Lung (tissue), 12 donors: ENCODE measurements around the gene ECHS1. TPM values are rescaled to one million over a fixed set of nuclear protein-coding genes. Genes with fewer than 3 reads are reported as not detected.

Experiments used
- ATAC-seq: fragments of 200-7000 bp; cut with Tn5 transposase; one replicate; pipeline ENCODE4 v1.9.1; 2020; ENCODE audit warnings: moderate number of reproducible peaks; ENCODE audit not compliant: insufficient read depth, low FRiP score
- DNase-seq, 3 donors: peaks; one replicate each; pipeline ENCODE4 v3.0.0-alpha.2; 2013 to 2017
- H3K27ac ChIP-seq, 2 donors: one replicate each; pipeline ENCODE4 v1.5.1; 2013; ENCODE audit warnings: mild to moderate bottlenecking in 2 of 2, moderate library complexity in 2 of 2, control low read depth in 1 of 2, inconsistent platforms in 1 of 2, low read depth in 1 of 2, low read length in 1 of 2
- H3K27me3 ChIP-seq, 3 donors: one replicate each; pipeline ENCODE4 v1.5.1; 2013; ENCODE audit warnings: low read length in 2 of 3; ENCODE audit not compliant: control insufficient read depth in 3 of 3, insufficient read depth in 3 of 3
- H3K36me3 ChIP-seq, 4 donors: one replicate each; pipeline ENCODE4 v1.5.1; 2013; ENCODE audit warnings: low read length in 4 of 4, mild to moderate bottlenecking in 1 of 4, moderate library complexity in 1 of 4; ENCODE audit not compliant: control insufficient read depth in 4 of 4, insufficient read depth in 4 of 4
- H3K4me1 ChIP-seq, 5 donors: one replicate each; pipeline ENCODE4 v1.5.1; 2013; ENCODE audit warnings: low read length in 5 of 5, mild to moderate bottlenecking in 2 of 5, moderate library complexity in 1 of 5; ENCODE audit not compliant: control insufficient read depth in 5 of 5, insufficient read depth in 5 of 5
- H3K4me3 ChIP-seq: one replicate; pipeline ENCODE4 v1.5.1; 2013; ENCODE audit warnings: mild to moderate bottlenecking, control low read depth, moderate library complexity
- H3K9ac ChIP-seq, 2 donors: one replicate each; pipeline ENCODE4 v1.5.1; 2013; ENCODE audit warnings: low read length in 2 of 2, control low read depth in 1 of 2; ENCODE audit not compliant: insufficient read depth in 1 of 2
- H3K9me3 ChIP-seq, 4 donors: one replicate each; pipeline ENCODE4 v1.5.1; 2013; ENCODE audit warnings: low read length in 3 of 4, mild to moderate bottlenecking in 1 of 4, moderate library complexity in 1 of 4; ENCODE audit not compliant: control insufficient read depth in 4 of 4, insufficient read depth in 3 of 4
- CTCF ChIP-seq: IDR thresholded peaks from 2 replicates; pipeline ENCODE4 v1.5.1; 2012; ENCODE audit warnings: mild to moderate bottlenecking; ENCODE audit errors: control extremely low read depth, extremely low read depth
- WGBS, 2 donors: extraction: QIAGEN DNeasy Blood & Tissue Kit; methylation state at CpG; one replicate each; pipeline ENCODE4 v1.1.7; 2013; 5-methylcytosine and 5-hydroxymethylcytosine counted together
- polyA plus RNA-seq, 2 donors: library from polyadenylated mRNA; stranded (reverse); fragments of 200-250 nt; gene quantifications; one replicate each; pipeline ENCODE4 v1.2.1, GENCODE V29; 2013
- total RNA-seq, 2 donors: library from RNA; depleted of rRNA in 1 of 2; stranded (reverse); fragments of >200 nt in 1 of 2; gene quantifications; one replicate each; pipeline ENCODE4 v1.2.1, GENCODE V29; 2014 to 2021
- donor health status: control.
- donor health status: control.
- donor health status: Bipolar disorder and iron deficiency.
- donor health status: healthy.
- donor health status: DM: yes; HTN: yes; CAD: no.

ECHS1 gene
- total and polyA plus RNA-seq, 4 donors: 44.5 to 83.9 (median 76.7) TPM

GRCh38 chr10:133351408-133352318 lies 21.5 kb downstream of the ECHS1 start:
- no peaks in the 10 kb centered on the region for H3K27me3 ChIP-seq
- no peak for DNase-seq
- ATAC-seq: no peak
- H3K27ac ChIP-seq: no peak overlapping the region
- H3K36me3 ChIP-seq: peaks cover 0 to 6% (median 0%) of the 10 kb centered on the region in 4 donors
- no peaks in the 10 kb centered on the region for H3K9me3 ChIP-seq
- 66 to 72% methylated on average over 24 of the region's 24 CpGs for WGBS, 2 donors
- TF ChIP-seq CTCF: no peak
- H3K4me3 ChIP-seq: no peak overlapping the region
- H3K9ac ChIP-seq: no peak overlapping the region
- H3K4me1 ChIP-seq: peaks cover 0 to 5% (median 0%) of the 10 kb centered on the region in 5 donors

- ATAC-seq (no peak), DNase-seq (no peak)
- Histone ChIP-seq H3K4me1 (no peaks in the 10 kb centered on the region), H3K27me3 (no peaks in the 10 kb centered on the region), H3K36me3 (peaks cover 0 to 6% (median 0%) of the 10 kb centered on the region in 4 donors), H3K9ac (no peak overlapping the region), H3K27ac (no peak overlapping the region), H3K4me3 (no peak overlapping the region), H3K9me3 (no peaks in the 10 kb centered on the region)
- no peak for TF ChIP-seq CTCF
- 48 to 49% methylated on average over 11 to 13 of the region's 13 CpGs for WGBS, 2 donors
Measured at GRCh38 chr10:133350950-133351329, 22.2 kb downstream of the ECHS1 start.

- no peak for TF ChIP-seq CTCF
- ATAC-seq: no peak
- DNase-seq: no peak
Measured at GRCh38 chr10:133350283-133350949, 22.7 kb downstream of the ECHS1 start.

More at GRCh38 chr10:133350283-133350949, 22.7 kb downstream of the ECHS1 start:
- Histone ChIP-seq H3K4me1 (no peaks in the 10 kb centered on the region), H3K27me3 (peaks cover 0 to 1% (median 0%) of the 10 kb centered on the region in 3 donors), H3K4me3 (no peak overlapping the region), H3K36me3 (peaks cover 0 to 4% (median 0%) of the 10 kb centered on the region in 4 donors), H3K9ac (no peak overlapping the region), H3K27ac (no peak overlapping the region), H3K9me3 (no peaks in the 10 kb centered on the region)
- WGBS, 2 donors: 76 to 79% methylated on average over 12 of the region's 12 CpGs
